H9 (cell line): ENCODE measurements around the gene EPAS1. TPM values are rescaled to one million over a fixed set of nuclear protein-coding genes. Genes with fewer than 3 reads are reported as not detected.
A peak's percentile ranks its signal among the peaks of the same experiment; 100 is the strongest.

ENCODE experiments used
- DNase-seq: peaks from one replicate; pipeline ENCODE4 v3.0.0-alpha.2; 2017
- H2AFZ ChIP-seq: one replicate; pipeline ENCODE4 v1.6.1; 2013; ENCODE audit warnings: mild to moderate bottlenecking, low read length, control low read depth, moderate library complexity
- H2AK5ac ChIP-seq: 2 replicates; pipeline ENCODE4 v1.6.1; 2013; ENCODE audit warnings: low read length, control low read depth, mixed read lengths; ENCODE audit not compliant: insufficient read length
- H2BK120ac ChIP-seq: one replicate; pipeline ENCODE4 v1.6.1; 2013; ENCODE audit warnings: low read depth, mild to moderate bottlenecking, low read length, control low read depth, inconsistent platforms; ENCODE audit not compliant: poor library complexity, severe bottlenecking
- H2BK12ac ChIP-seq: 2 replicates; pipeline ENCODE4 v1.6.1; 2013; ENCODE audit warnings: low read length, control low read depth, mixed read lengths, low read depth; ENCODE audit not compliant: insufficient read length
- H2BK15ac ChIP-seq: 2 replicates; pipeline ENCODE4 v1.6.1; 2013; ENCODE audit warnings: low read depth, low read length, control low read depth
- H2BK20ac ChIP-seq: one replicate; pipeline ENCODE4 v1.6.1; 2013; ENCODE audit warnings: low read depth, mild to moderate bottlenecking, low read length, control low read depth, inconsistent platforms; ENCODE audit not compliant: poor library complexity, severe bottlenecking
- H2BK5ac ChIP-seq: 2 replicates; pipeline ENCODE4 v1.6.1; 2013; ENCODE audit warnings: low read length, control low read depth, mixed read lengths; ENCODE audit not compliant: insufficient read length
- H3K14ac ChIP-seq: 2 replicates; pipeline ENCODE4 v1.6.1; 2013; ENCODE audit warnings: low read length, control low read depth; ENCODE audit not compliant: insufficient read depth
- H3K18ac ChIP-seq: 2 replicates; pipeline ENCODE4 v1.6.1; 2013; ENCODE audit warnings: low read depth, mild to moderate bottlenecking, mixed read lengths, low read length, control low read depth; ENCODE audit not compliant: insufficient read length
- H3K23ac ChIP-seq: 2 replicates; pipeline ENCODE4 v1.6.1; 2013; ENCODE audit warnings: low read length, control low read depth, mixed read lengths, low read depth; ENCODE audit not compliant: insufficient read length
- H3K23me2 ChIP-seq: 2 replicates; pipeline ENCODE4 v1.6.1; 2013; ENCODE audit warnings: low read depth, mild to moderate bottlenecking, mixed read lengths, low read length, control low read depth; ENCODE audit not compliant: insufficient read length, poor library complexity, severe bottlenecking
- H3K27ac ChIP-seq: 2 replicates; pipeline ENCODE4 v1.5.1; 2013; ENCODE audit warnings: low read length, control low read depth, mixed read lengths, low read depth; ENCODE audit not compliant: insufficient read length
- H3K27me3 ChIP-seq: 2 replicates; pipeline ENCODE4 v1.6.1; 2013; ENCODE audit warnings: low read length, control low read depth, inconsistent platforms; ENCODE audit not compliant: insufficient read depth
- H3K4ac ChIP-seq: 2 replicates; pipeline ENCODE4 v1.6.1; 2013; ENCODE audit warnings: low read depth, mild to moderate bottlenecking, control low read depth, inconsistent platforms, low read length, moderate library complexity
- H3K4me1 ChIP-seq: 2 replicates; pipeline ENCODE4 v1.6.1; 2013; ENCODE audit warnings: low read length, control low read depth, inconsistent platforms; ENCODE audit not compliant: insufficient read depth
- H3K4me2 ChIP-seq: 2 replicates; pipeline ENCODE4 v1.6.1; 2013; ENCODE audit warnings: low read length, control low read depth, mixed read lengths; ENCODE audit not compliant: insufficient read length, insufficient read depth
- H3K56ac ChIP-seq: 2 replicates; pipeline ENCODE4 v1.6.1; 2013; ENCODE audit warnings: low read depth, mild to moderate bottlenecking, mixed read lengths, low read length, control low read depth; ENCODE audit not compliant: insufficient read length
- H3K79me1 ChIP-seq: 2 replicates; pipeline ENCODE4 v1.6.1; 2013; ENCODE audit warnings: low read depth, mild to moderate bottlenecking, moderate library complexity, low read length, control low read depth, inconsistent platforms; ENCODE audit not compliant: insufficient read depth, poor library complexity, severe bottlenecking
- H3K79me2 ChIP-seq: 2 replicates; pipeline ENCODE4 v1.6.1; 2013; ENCODE audit warnings: low read length, control low read depth, inconsistent platforms; ENCODE audit not compliant: insufficient read depth
- H3K9ac ChIP-seq: 2 replicates; pipeline ENCODE4 v1.6.1; 2013; ENCODE audit warnings: low read length, control low read depth, mixed read lengths; ENCODE audit not compliant: insufficient read length; ENCODE audit errors: extremely low read depth
- H3K9me3 ChIP-seq: one replicate; pipeline ENCODE4 v1.6.1; 2013; ENCODE audit warnings: low read depth, low read length, inconsistent platforms; ENCODE audit not compliant: control insufficient read depth
- H3T11ph ChIP-seq: one replicate; pipeline ENCODE4 v1.6.1; 2013; ENCODE audit warnings: mild to moderate bottlenecking, low read length, control low read depth, inconsistent platforms
- H4K20me1 ChIP-seq: one replicate; pipeline ENCODE4 v1.6.1; 2013; ENCODE audit not compliant: control insufficient read depth, insufficient read length, insufficient read depth
- H4K5ac ChIP-seq: 2 replicates; pipeline ENCODE4 v1.6.1; 2013; ENCODE audit warnings: low read depth, mild to moderate bottlenecking, mixed read lengths, low read length, control low read depth; ENCODE audit not compliant: insufficient read length
- H4K8ac ChIP-seq: replicated peaks from 2 replicates; pipeline ENCODE4 v1.6.1; 2013; ENCODE audit warnings: low read length, control low read depth, mixed read lengths, low read depth; ENCODE audit not compliant: insufficient read length
- H4K91ac ChIP-seq: 2 replicates; pipeline ENCODE4 v1.6.1; 2013; ENCODE audit warnings: low read depth, mild to moderate bottlenecking, moderate library complexity, mixed read lengths, low read length, control low read depth; ENCODE audit not compliant: insufficient read length
- H3K27ac Mint-ChIP-seq, 3 experiments: 2 replicates in 2 of 3; 3 replicates in 1 of 3; pipeline ENCODE4 v1.8.0; 2020 to 2021; ENCODE audit warnings: mixed read lengths in 3 of 3, mild to moderate bottlenecking in 1 of 3, moderate library complexity in 1 of 3
- H3K27me3 Mint-ChIP-seq: 2 replicates; pipeline ENCODE4 v1.8.0; 2021; ENCODE audit warnings: low read depth, mild to moderate bottlenecking, moderate library complexity, mixed read lengths
- H3K36me3 Mint-ChIP-seq, 3 experiments: 2 replicates in 2 of 3; 3 replicates in 1 of 3; pipeline ENCODE4 v1.8.0; 2020 to 2021; ENCODE audit warnings: low read depth in 3 of 3, mixed read lengths in 3 of 3; ENCODE audit not compliant: insufficient read depth in 1 of 3
- H3K4me1 Mint-ChIP-seq, 2 experiments: 2 replicates each; pipeline ENCODE4 v1.8.0; 2020; ENCODE audit warnings: mixed read lengths in 2 of 2
- H3K4me3 Mint-ChIP-seq, 2 experiments: 2 replicates in 1 of 2; 3 replicates in 1 of 2; pipeline ENCODE4 v1.8.0; 2020 to 2021; ENCODE audit warnings: mild to moderate bottlenecking in 2 of 2, mixed read lengths in 2 of 2, moderate library complexity in 1 of 2
- H3K9me3 Mint-ChIP-seq, 2 experiments: 2 replicates in 1 of 2; 3 replicates in 1 of 2; pipeline ENCODE4 v1.8.0; 2020; ENCODE audit warnings: mild to moderate bottlenecking in 2 of 2, mixed read lengths in 2 of 2, moderate library complexity in 1 of 2
- WGBS: extraction: QIAGEN DNeasy Blood & Tissue Kit; methylation state at CpG from one replicate; pipeline ENCODE4 v1.1.7; 2013; ENCODE audit warnings: missing lambda C conversion rate, low lambda C conversion rate, mixed read lengths; ENCODE audit not compliant: insufficient read length; ENCODE audit errors: extremely low coverage; 5-methylcytosine and 5-hydroxymethylcytosine counted together
- total RNA-seq: library from RNA; stranded (reverse); gene quantifications from 2 replicates; pipeline ENCODE4 v1.2.1, GENCODE V29; 2021
- TF ChIP-seq, protein P1 (sequence below): fragments of 200-600 bp; sonication (generic); conservative IDR thresholded peaks from 3 replicates; pipeline ENCODE4 v1.8.0; 2021; ENCODE audit warnings: antibody characterized with exemption, mild to moderate bottlenecking

EPAS1 gene
- total RNA-seq, 1 experiment from 2014 or later = 1.1 TPM

DNA sequence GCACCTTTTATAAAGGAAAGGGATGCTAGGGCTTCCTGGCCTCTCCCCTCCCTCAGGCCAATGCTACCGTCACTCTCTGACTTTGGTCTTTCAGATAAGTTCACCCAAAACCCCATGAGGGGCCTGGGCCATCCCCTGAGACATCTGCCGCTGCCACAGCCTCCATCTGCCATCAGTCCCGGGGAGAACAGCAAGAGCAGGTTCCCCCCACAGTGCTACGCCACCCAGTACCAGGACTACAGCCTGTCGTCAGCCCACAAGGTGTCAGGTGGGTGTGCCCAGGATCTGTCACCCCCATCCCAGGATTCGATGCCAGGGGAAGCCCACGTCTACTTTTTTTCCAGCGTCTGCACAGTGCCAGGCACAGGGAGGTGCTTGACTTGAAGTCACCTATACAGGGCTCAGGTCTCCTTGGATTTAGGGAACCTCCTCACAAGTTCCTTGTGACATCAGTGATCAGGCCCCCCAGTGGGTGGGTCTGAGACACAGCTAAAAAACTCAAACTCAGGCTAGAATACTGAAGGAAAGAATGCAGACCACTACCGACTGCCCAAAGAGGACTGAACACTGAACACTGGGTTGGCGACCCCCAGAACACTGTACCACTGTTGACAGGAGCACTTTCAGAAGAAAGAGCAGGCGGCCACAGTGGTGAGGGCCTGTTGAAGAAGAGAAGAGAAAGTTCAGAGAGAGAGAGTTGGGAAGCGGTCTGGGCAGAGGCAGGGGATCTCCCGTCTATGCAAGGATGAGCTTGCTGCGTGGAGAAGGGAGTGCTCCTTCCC is 85.3 kb downstream of the EPAS1 start:
- no peak overlapping the region; a peak in 1 of 7 replicates for H3K27ac Mint-ChIP-seq
- Histone ChIP-seq H3T11ph (no peak overlapping the region), H4K8ac (no peak overlapping the region), H3K79me1 (no peaks in the 10 kb centered on the region), H2BK15ac (no peak overlapping the region), H3K56ac (no peak overlapping the region), H3K23me2 (no peaks in the 10 kb centered on the region), H2AK5ac (no peak overlapping the region), H4K91ac (no peak overlapping the region), H3K23ac (no peak overlapping the region), H4K20me1 (no peaks in the 10 kb centered on the region), H2BK120ac (no peak overlapping the region), H2BK12ac (no peak overlapping the region), H2BK5ac (no peak overlapping the region), H3K14ac (no peak overlapping the region; the same call in 1 of the 2 replicates), H3K79me2 (no peaks in the 10 kb centered on the region), H3K27me3 (no peaks in the 10 kb centered on the region), H3K18ac (no peak overlapping the region), H3K4ac (no peak overlapping the region), H4K5ac (no peak overlapping the region), H3K9me3 (no peaks in the 10 kb centered on the region), H3K27ac (no peak overlapping the region), H2AFZ (no peak overlapping the region), H2BK20ac (no peak overlapping the region), H3K9ac (no peak overlapping the region), H3K4me1 (no peaks in the 10 kb centered on the region), H3K4me2 (no peak overlapping the region)
- no peaks in the 10 kb centered on the region for H3K9me3 Mint-ChIP-seq
- TF ChIP-seq, protein P1, sequence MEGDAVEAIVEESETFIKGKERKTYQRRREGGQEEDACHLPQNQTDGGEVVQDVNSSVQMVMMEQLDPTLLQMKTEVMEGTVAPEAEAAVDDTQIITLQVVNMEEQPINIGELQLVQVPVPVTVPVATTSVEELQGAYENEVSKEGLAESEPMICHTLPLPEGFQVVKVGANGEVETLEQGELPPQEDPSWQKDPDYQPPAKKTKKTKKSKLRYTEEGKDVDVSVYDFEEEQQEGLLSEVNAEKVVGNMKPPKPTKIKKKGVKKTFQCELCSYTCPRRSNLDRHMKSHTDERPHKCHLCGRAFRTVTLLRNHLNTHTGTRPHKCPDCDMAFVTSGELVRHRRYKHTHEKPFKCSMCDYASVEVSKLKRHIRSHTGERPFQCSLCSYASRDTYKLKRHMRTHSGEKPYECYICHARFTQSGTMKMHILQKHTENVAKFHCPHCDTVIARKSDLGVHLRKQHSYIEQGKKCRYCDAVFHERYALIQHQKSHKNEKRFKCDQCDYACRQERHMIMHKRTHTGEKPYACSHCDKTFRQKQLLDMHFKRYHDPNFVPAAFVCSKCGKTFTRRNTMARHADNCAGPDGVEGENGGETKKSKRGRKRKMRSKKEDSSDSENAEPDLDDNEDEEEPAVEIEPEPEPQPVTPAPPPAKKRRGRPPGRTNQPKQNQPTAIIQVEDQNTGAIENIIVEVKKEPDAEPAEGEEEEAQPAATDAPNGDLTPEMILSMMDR = no peak
- DNase-seq = peak; percentile 11
- whole genome bisulfite sequencing = no CpG with 5 or more reads among the region's 14 CpGs
- H3K27me3 Mint-ChIP-seq = no peaks in the 10 kb centered on the region
- no peak overlapping the region for H3K4me3 Mint-ChIP-seq
- H3K4me1 Mint-ChIP-seq = no peaks in the 10 kb centered on the region
- H3K36me3 Mint-ChIP-seq = no peaks in the 10 kb centered on the region
